Measurements from ENCODE around the gene BCL2.

The BCL2 gene

GRCh38 chr18:63152096-63152495 lies 167.5 kb downstream of the BCL2 start:
- Histone ChIP-seq H3K4me1 (ENCODE audit: low read length) (peaks cover 98% of the 10 kb centered on the region), H3K4me3 (ENCODE audit: low read length) (peak overlapping the region; percentile 48; the same call in 1 of the 2 replicates), H3K4me2 (ENCODE audit: low read length) (peak overlapping the region; percentile 87), H3K27me3 (ENCODE audit: low read depth, low read length) (no peaks in the 10 kb centered on the region), H3K9ac (ENCODE audit: low read length) (peak overlapping the region; percentile 54; the same call in 1 of the 2 replicates), H4K20me1 (ENCODE audit: insufficient read depth, low read length) (peaks cover 32% of the 10 kb centered on the region), H3K79me2 (ENCODE audit: low read length) (peaks cover 98% of the 10 kb centered on the region), H3K27ac (ENCODE audit: low read length) (peak overlapping the region; percentile 69), H3K36me3 (replicated peaks; ENCODE audit: low read depth, low read length) (peaks cover 40% of the 10 kb centered on the region), H2AFZ (ENCODE audit: low read depth, low read length) (no peak overlapping the region), H3K9me3 (ENCODE audit: insufficient read depth, low read length) (no peaks in the 10 kb centered on the region)
- no peak for TF ChIP-seq EZH2phosphoT487 (IDR thresholded peaks at IDR 0.05; ENCODE audit: low read depth)
- TF ChIP-seq, protein P1, sequence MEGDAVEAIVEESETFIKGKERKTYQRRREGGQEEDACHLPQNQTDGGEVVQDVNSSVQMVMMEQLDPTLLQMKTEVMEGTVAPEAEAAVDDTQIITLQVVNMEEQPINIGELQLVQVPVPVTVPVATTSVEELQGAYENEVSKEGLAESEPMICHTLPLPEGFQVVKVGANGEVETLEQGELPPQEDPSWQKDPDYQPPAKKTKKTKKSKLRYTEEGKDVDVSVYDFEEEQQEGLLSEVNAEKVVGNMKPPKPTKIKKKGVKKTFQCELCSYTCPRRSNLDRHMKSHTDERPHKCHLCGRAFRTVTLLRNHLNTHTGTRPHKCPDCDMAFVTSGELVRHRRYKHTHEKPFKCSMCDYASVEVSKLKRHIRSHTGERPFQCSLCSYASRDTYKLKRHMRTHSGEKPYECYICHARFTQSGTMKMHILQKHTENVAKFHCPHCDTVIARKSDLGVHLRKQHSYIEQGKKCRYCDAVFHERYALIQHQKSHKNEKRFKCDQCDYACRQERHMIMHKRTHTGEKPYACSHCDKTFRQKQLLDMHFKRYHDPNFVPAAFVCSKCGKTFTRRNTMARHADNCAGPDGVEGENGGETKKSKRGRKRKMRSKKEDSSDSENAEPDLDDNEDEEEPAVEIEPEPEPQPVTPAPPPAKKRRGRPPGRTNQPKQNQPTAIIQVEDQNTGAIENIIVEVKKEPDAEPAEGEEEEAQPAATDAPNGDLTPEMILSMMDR (IDR thresholded peaks at IDR 0.05; ENCODE audit: low read depth, low read length), result no peak

DNA sequence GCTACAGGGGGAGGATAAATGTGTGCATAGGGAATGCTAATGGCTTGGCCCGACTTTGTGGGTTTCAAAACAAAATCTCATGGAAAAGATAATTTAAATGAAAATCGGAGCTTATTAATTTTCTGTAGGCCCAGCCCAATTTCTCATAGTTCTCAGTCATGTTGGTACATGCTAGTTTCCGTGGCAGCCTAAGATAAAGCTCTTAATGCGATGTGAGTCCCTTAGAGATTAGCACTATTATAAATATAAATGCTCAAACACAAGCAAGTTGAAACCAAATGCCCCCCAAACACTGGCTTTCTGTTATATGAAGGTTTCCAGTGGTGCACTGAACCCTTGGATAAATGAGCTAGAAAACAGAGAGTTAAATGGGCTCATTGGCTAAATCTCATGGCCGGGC lies 168.0 kb downstream of the BCL2 start:
- Histone ChIP-seq H3K9ac (ENCODE audit: low read length) (peak overlapping the region; percentile 54; the same call in 1 of the 2 replicates), H3K4me2 (ENCODE audit: low read length) (peak overlapping the region; percentile 87), H3K9me3 (ENCODE audit: insufficient read depth, low read length) (no peaks in the 10 kb centered on the region), H3K36me3 (replicated peaks; ENCODE audit: low read depth, low read length) (peaks cover 44% of the 10 kb centered on the region), H3K4me3 (ENCODE audit: low read length) (peak overlapping the region; percentile 48), H3K4me1 (ENCODE audit: low read length) (peaks cover 98% of the 10 kb centered on the region), H2AFZ (ENCODE audit: low read depth, low read length) (no peak overlapping the region), H3K27ac (ENCODE audit: low read length) (peak overlapping the region; percentile 69), H3K27me3 (ENCODE audit: low read depth, low read length) (no peaks in the 10 kb centered on the region), H4K20me1 (ENCODE audit: insufficient read depth, low read length) (peaks cover 38% of the 10 kb centered on the region), H3K79me2 (ENCODE audit: low read length) (peaks cover 98% of the 10 kb centered on the region)
- TF ChIP-seq, protein P1 (IDR thresholded peaks at IDR 0.05; ENCODE audit: low read depth, low read length), result no peak
- no peak for TF ChIP-seq EZH2phosphoT487 (IDR thresholded peaks at IDR 0.05; ENCODE audit: low read depth)

GRCh38 chr18:63150942-63151421 lies 168.6 kb downstream of the BCL2 start:
- H3K36me3 ChIP-seq (replicated peaks; ENCODE audit: low read depth, low read length), result peaks cover 47% of the 10 kb centered on the region
- H3K4me2 ChIP-seq (ENCODE audit: low read length), result peak overlapping the region; percentile 87
- peaks cover 98% of the 10 kb centered on the region for H3K79me2 ChIP-seq (ENCODE audit: low read length)
- H3K9me3 ChIP-seq (ENCODE audit: insufficient read depth, low read length), result no peaks in the 10 kb centered on the region
- H3K4me3 ChIP-seq (ENCODE audit: low read length), result peak overlapping the region; percentile 48
- H2AFZ ChIP-seq (ENCODE audit: low read depth, low read length), result no peak overlapping the region
- H3K27me3 ChIP-seq (ENCODE audit: low read depth, low read length), result no peaks in the 10 kb centered on the region
- H3K9ac ChIP-seq (ENCODE audit: low read length), result peak overlapping the region; percentile 54
- TF ChIP-seq, protein P1 (IDR thresholded peaks at IDR 0.05; ENCODE audit: low read depth, low read length), result no peak
- no peak for TF ChIP-seq EZH2phosphoT487 (IDR thresholded peaks at IDR 0.05; ENCODE audit: low read depth)
- peak overlapping the region; percentile 69 for H3K27ac ChIP-seq (ENCODE audit: low read length)
- peaks cover 98% of the 10 kb centered on the region for H3K4me1 ChIP-seq (ENCODE audit: low read length)
- H4K20me1 ChIP-seq (ENCODE audit: insufficient read depth, low read length), result peaks cover 43% of the 10 kb centered on the region

GRCh38 chr18:63150326-63150725 lies 169.2 kb downstream of the BCL2 start:
- Histone ChIP-seq H3K9ac (ENCODE audit: low read length) (peak overlapping the region; percentile 54), H3K4me1 (ENCODE audit: low read length) (peaks cover 98% of the 10 kb centered on the region), H3K36me3 (replicated peaks; ENCODE audit: low read depth, low read length) (peaks cover 47% of the 10 kb centered on the region), H4K20me1 (ENCODE audit: insufficient read depth, low read length) (peaks cover 50% of the 10 kb centered on the region), H2AFZ (ENCODE audit: low read depth, low read length) (no peak overlapping the region), H3K27me3 (ENCODE audit: low read depth, low read length) (no peaks in the 10 kb centered on the region), H3K4me3 (ENCODE audit: low read length) (peak overlapping the region; percentile 48), H3K9me3 (ENCODE audit: insufficient read depth, low read length) (no peaks in the 10 kb centered on the region), H3K27ac (ENCODE audit: low read length) (peak overlapping the region; percentile 69), H3K79me2 (ENCODE audit: low read length) (peaks cover 98% of the 10 kb centered on the region), H3K4me2 (ENCODE audit: low read length) (peak overlapping the region; percentile 87)
- TF ChIP-seq EZH2phosphoT487 (IDR thresholded peaks at IDR 0.05; ENCODE audit: low read depth), result no peak
- TF ChIP-seq, protein P1 (IDR thresholded peaks at IDR 0.05; ENCODE audit: low read depth, low read length), result no peak
